Neural cell (in vitro differentiated cells): ENCODE measurements around the gene PDF. TPM values are rescaled to one million over a fixed set of nuclear protein-coding genes. Genes with fewer than 3 reads are reported as not detected.

Experiments used
- H2AFZ ChIP-seq: fragments of 200-600, 300-800 bp; sonication (generic), shearing (Covaris generic); 2 replicates; pipeline ENCODE4 v1.6.0; 2014; ENCODE audit warnings: low read depth, mild to moderate bottlenecking, antibody characterized with exemption, low read length, moderate library complexity
- H3F3A ChIP-seq: fragments of 200-600 bp; shearing (Covaris generic); 2 replicates; pipeline ENCODE4 v1.6.1; 2016; ENCODE audit warnings: mild to moderate bottlenecking, moderate library complexity, mixed read lengths, antibody characterized with exemption, low read length; ENCODE audit not compliant: insufficient read depth, poor library complexity, severe bottlenecking
- H3K27ac ChIP-seq: fragments of 200-600, 300-800 bp; sonication (generic), shearing (Covaris generic); 2 replicates; pipeline ENCODE4 v1.5.1; 2014; ENCODE audit warnings: mild to moderate bottlenecking, low read length, moderate library complexity
- H3K27me3 ChIP-seq: fragments of 300-800, 200-600 bp; sonication (generic), shearing (Covaris generic); 2 replicates; pipeline ENCODE4 v1.6.0; 2014; ENCODE audit warnings: mild to moderate bottlenecking, low read depth, low read length, moderate library complexity; ENCODE audit not compliant: insufficient read depth
- H3K36me3 ChIP-seq: fragments of 300-800, 200-600 bp; sonication (generic), shearing (Covaris generic); 2 replicates; pipeline ENCODE4 v1.5.1; 2014; ENCODE audit warnings: mild to moderate bottlenecking, antibody characterized with exemption, low read length, moderate library complexity; ENCODE audit not compliant: insufficient read depth
- H3K4me2 ChIP-seq: fragments of 300-800, 200-600 bp; sonication (generic), shearing (Covaris generic); 2 replicates; pipeline ENCODE4 v1.6.0; 2014; ENCODE audit warnings: mild to moderate bottlenecking, low read length
- H3K4me3 ChIP-seq: fragments of 300-800, 200-600 bp; sonication (generic), shearing (Covaris generic); 2 replicates; pipeline ENCODE4 v1.5.1; 2014; ENCODE audit warnings: mild to moderate bottlenecking, low read length, moderate library complexity
- H3K79me2 ChIP-seq: fragments of 200-600 bp; shearing (Covaris generic); replicated peaks from 2 replicates; pipeline ENCODE4 v1.6.0; 2014; ENCODE audit warnings: mild to moderate bottlenecking, low read length, moderate library complexity; ENCODE audit not compliant: insufficient read depth
- H3K9ac ChIP-seq: fragments of 300-800, 200-600 bp; sonication (generic), shearing (Covaris generic); 2 replicates; pipeline ENCODE4 v1.6.1; 2016; ENCODE audit warnings: mild to moderate bottlenecking, low read length, mixed read lengths
- H3K9me2 ChIP-seq: fragments of 200-600 bp; shearing (Covaris generic); 2 replicates; pipeline ENCODE4 v1.6.1; 2016; ENCODE audit warnings: mild to moderate bottlenecking, low read length, mixed read lengths; ENCODE audit not compliant: insufficient read depth
- H3K9me3 ChIP-seq: fragments of 200-600, 300-800 bp; sonication (generic), shearing (Covaris generic); 2 replicates; pipeline ENCODE4 v1.6.1; 2016; ENCODE audit warnings: mild to moderate bottlenecking, mixed run types, low read length, moderate library complexity, mixed read lengths
- H4K20me1 ChIP-seq: fragments of 200-600 bp; shearing (Covaris generic); 2 replicates; pipeline ENCODE4 v1.6.1; 2016; ENCODE audit warnings: mild to moderate bottlenecking, mixed run types; ENCODE audit not compliant: insufficient read depth
- EP300 ChIP-seq: fragments of 450-650 bp; conservative IDR thresholded peaks from 2 replicates; pipeline ENCODE4 v1.6.1; 2014; ENCODE audit warnings: antibody characterized with exemption, mild to moderate bottlenecking, moderate library complexity; ENCODE audit not compliant: poor library complexity, severe bottlenecking
- EZH2 ChIP-seq: fragments of 200-600, 300-800 bp; shearing (Covaris generic), sonication (generic); IDR thresholded peaks from 2 replicates; pipeline ENCODE4 v1.6.1; 2014; ENCODE audit warnings: antibody characterized with exemption, low read length, borderline replicate concordance, mild to moderate bottlenecking; ENCODE audit not compliant: insufficient read depth, poor library complexity, severe bottlenecking
- MXI1 ChIP-seq: fragments of 450-650 bp; conservative IDR thresholded peaks from 2 replicates; pipeline ENCODE4 v1.6.1; 2014; ENCODE audit warnings: antibody characterized with exemption, mild to moderate bottlenecking; ENCODE audit not compliant: poor library complexity, severe bottlenecking
- POLR2AphosphoS5 ChIP-seq: IDR thresholded peaks from 2 replicates; pipeline ENCODE4 v1.6.1; 2012
- RAD21 ChIP-seq: fragments of 450-650 bp; conservative IDR thresholded peaks from 2 replicates; pipeline ENCODE4 v1.6.1; 2014; ENCODE audit warnings: antibody characterized with exemption, mild to moderate bottlenecking, moderate library complexity
- SMC3 ChIP-seq: fragments of 450-650 bp; conservative IDR thresholded peaks from 2 replicates; pipeline ENCODE4 v1.6.1; 2014; ENCODE audit warnings: antibody characterized with exemption, mild to moderate bottlenecking, moderate library complexity; ENCODE audit not compliant: poor library complexity
- TAF1 ChIP-seq: IDR thresholded peaks from 2 replicates; pipeline ENCODE4 v1.6.1; 2012; ENCODE audit warnings: low read depth
- polyA plus RNA-seq: library from polyadenylated mRNA; depleted of rRNA; stranded (reverse); fragments of >200 nt; gene quantifications from 2 replicates; pipeline ENCODE4 v1.2.3, GENCODE V29; 2014
- TF ChIP-seq, protein P1 (sequence below): fragments of 450-650 bp; IDR thresholded peaks from 2 replicates; pipeline ENCODE4 v1.5.1; 2014; ENCODE audit warnings: antibody characterized with exemption, mild to moderate bottlenecking, moderate library complexity; ENCODE audit not compliant: poor library complexity, severe bottlenecking
- TF ChIP-seq, protein P2 (sequence below): IDR thresholded peaks from 2 replicates; pipeline ENCODE4 v1.6.1; 2012; ENCODE audit warnings: borderline replicate concordance

PDF gene
- polyA plus RNA-seq, 1 donor from 2014 or later: 5.1 TPM

DNA sequence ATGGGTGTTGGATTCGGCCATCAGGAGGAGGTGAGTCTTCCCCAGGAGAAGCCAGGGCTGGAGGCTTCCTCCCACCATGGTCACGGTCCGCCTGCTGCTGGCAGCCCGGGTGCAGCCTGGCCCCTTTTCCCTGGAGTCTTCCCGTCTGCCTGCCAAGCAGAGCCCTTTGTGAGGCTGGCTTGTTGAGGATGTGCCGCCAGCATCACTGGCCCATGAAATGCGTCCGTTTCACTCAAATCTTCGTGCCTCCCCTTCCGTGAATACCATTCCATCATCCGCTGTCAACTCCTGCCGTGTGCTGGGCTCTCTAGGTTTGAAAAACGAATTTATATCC is 9.7 kb downstream of the PDF start:
- Histone ChIP-seq H3K79me2 (peaks cover 8% of the 10 kb centered on the region), H3K4me2 (no peak overlapping the region), H3K36me3 (peaks cover 6% of the 10 kb centered on the region)

DNA sequence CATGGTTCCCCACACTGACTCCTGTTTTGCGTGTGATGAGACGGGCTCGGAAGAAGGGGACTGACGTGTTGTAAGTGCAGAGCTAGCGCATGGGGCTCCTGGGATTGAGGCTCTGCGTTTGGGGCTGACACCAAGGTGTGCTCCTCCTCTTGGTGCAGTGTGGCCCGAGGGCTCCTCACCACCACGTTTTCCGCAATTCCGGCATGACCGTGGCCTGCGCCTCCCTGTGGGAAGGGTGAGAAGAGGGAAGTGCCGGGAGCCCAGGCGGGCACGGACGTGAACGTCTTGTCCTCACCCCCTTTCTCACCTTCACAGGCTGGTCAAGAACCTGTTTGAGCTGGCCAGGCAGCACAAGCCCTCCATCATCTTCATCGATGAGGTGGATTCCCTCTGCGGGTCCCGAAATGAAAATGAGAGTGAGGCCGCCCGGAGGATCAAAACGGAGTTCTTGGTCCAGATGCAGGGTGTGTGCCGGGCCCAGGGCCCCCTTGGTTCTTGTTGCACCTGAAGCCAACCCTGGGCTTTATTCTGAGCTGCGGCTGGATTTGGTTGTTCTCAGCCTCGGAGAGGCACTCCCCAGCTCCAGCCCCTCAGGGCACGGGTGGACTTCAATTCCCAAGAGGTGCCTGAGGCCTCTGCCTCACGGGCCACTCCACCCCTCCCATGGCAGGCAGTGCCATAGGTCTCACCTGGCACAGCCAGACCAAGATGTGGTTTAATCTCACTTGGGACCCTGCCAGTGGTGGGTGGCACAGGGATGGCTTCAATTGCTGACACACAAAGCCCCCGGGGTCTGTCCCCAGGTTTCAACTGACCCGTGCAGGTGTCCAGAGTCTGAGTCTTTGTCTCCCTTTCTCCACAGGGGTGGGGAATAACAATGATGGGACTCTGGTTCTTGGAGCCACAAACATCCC is 10.3 kb downstream of the PDF start:
- no peak overlapping the region for H3K9ac ChIP-seq
- no peak overlapping the region for H2AFZ ChIP-seq
- no peaks in the 10 kb centered on the region for H3K9me2 ChIP-seq
- no peaks in the 10 kb centered on the region for H3K9me3 ChIP-seq
- peaks cover 6% of the 10 kb centered on the region for H4K20me1 ChIP-seq
- H3K36me3 ChIP-seq: peaks cover 7% of the 10 kb centered on the region
- H3F3A ChIP-seq: no peaks in the 10 kb centered on the region
- peaks cover 8% of the 10 kb centered on the region for H3K79me2 ChIP-seq
- H3K4me2 ChIP-seq: no peak overlapping the region
- no peaks in the 10 kb centered on the region for H3K27me3 ChIP-seq
- no peak overlapping the region for H3K4me3 ChIP-seq
- no peak for TF ChIP-seq SMC3
- no peak for TF ChIP-seq EZH2
- no peak for TF ChIP-seq TAF1
- TF ChIP-seq POLR2AphosphoS5: no peak
- TF ChIP-seq, protein P1, sequence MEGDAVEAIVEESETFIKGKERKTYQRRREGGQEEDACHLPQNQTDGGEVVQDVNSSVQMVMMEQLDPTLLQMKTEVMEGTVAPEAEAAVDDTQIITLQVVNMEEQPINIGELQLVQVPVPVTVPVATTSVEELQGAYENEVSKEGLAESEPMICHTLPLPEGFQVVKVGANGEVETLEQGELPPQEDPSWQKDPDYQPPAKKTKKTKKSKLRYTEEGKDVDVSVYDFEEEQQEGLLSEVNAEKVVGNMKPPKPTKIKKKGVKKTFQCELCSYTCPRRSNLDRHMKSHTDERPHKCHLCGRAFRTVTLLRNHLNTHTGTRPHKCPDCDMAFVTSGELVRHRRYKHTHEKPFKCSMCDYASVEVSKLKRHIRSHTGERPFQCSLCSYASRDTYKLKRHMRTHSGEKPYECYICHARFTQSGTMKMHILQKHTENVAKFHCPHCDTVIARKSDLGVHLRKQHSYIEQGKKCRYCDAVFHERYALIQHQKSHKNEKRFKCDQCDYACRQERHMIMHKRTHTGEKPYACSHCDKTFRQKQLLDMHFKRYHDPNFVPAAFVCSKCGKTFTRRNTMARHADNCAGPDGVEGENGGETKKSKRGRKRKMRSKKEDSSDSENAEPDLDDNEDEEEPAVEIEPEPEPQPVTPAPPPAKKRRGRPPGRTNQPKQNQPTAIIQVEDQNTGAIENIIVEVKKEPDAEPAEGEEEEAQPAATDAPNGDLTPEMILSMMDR: no peak
- no peak for TF ChIP-seq MXI1
- TF ChIP-seq EP300: no peak
- TF ChIP-seq, protein P2, sequence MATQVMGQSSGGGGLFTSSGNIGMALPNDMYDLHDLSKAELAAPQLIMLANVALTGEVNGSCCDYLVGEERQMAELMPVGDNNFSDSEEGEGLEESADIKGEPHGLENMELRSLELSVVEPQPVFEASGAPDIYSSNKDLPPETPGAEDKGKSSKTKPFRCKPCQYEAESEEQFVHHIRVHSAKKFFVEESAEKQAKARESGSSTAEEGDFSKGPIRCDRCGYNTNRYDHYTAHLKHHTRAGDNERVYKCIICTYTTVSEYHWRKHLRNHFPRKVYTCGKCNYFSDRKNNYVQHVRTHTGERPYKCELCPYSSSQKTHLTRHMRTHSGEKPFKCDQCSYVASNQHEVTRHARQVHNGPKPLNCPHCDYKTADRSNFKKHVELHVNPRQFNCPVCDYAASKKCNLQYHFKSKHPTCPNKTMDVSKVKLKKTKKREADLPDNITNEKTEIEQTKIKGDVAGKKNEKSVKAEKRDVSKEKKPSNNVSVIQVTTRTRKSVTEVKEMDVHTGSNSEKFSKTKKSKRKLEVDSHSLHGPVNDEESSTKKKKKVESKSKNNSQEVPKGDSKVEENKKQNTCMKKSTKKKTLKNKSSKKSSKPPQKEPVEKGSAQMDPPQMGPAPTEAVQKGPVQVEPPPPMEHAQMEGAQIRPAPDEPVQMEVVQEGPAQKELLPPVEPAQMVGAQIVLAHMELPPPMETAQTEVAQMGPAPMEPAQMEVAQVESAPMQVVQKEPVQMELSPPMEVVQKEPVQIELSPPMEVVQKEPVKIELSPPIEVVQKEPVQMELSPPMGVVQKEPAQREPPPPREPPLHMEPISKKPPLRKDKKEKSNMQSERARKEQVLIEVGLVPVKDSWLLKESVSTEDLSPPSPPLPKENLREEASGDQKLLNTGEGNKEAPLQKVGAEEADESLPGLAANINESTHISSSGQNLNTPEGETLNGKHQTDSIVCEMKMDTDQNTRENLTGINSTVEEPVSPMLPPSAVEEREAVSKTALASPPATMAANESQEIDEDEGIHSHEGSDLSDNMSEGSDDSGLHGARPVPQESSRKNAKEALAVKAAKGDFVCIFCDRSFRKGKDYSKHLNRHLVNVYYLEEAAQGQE: no peak
- no peak for TF ChIP-seq RAD21
- H3K27ac ChIP-seq: no peak overlapping the region

More for the DNA sequence above, 9.7 kb downstream of the PDF start:
- no peaks in the 10 kb centered on the region for H3K9me3 ChIP-seq
- H3F3A ChIP-seq: no peaks in the 10 kb centered on the region
- no peak overlapping the region for H2AFZ ChIP-seq
- peaks cover 6% of the 10 kb centered on the region for H4K20me1 ChIP-seq
- H3K9ac ChIP-seq: no peak overlapping the region
- TF ChIP-seq TAF1 (no peak), POLR2AphosphoS5 (no peak), MXI1 (no peak), EP300 (no peak)
- no peak overlapping the region for H3K27ac ChIP-seq
- no peaks in the 10 kb centered on the region for H3K9me2 ChIP-seq
- H3K27me3 ChIP-seq: no peaks in the 10 kb centered on the region
- no peak overlapping the region for H3K4me3 ChIP-seq
